Fibroblast of the aortic adventitia (primary cell): Measurements from ENCODE around the gene TMEM131L. TPM values are rescaled to one million over a fixed set of nuclear protein-coding genes. Genes with fewer than 3 reads are reported as not detected.

Experiments used
- DNase-seq: peaks from one replicate; pipeline ENCODE4 v3.0.0-alpha.2; 2010; ENCODE audit warnings: low read depth
- H3K4me3 ChIP-seq: 2 replicates; pipeline ENCODE4 v1.5.1; 2011; ENCODE audit warnings: low read depth, mild to moderate bottlenecking, control low read depth, low read length, moderate library complexity
- total RNA-seq: library from RNA; depleted of rRNA; stranded (reverse); fragments of >200 nt; gene quantifications from 2 replicates; pipeline ENCODE4 v1.2.3, GENCODE V29; 2012; ENCODE audit warnings: low replicate concordance
- TF ChIP-seq, protein P1 (sequence below): IDR thresholded peaks from 2 replicates; pipeline ENCODE4 v1.5.1; 2011; ENCODE audit warnings: mild to moderate bottlenecking, low read length, control low read depth, inconsistent platforms; ENCODE audit not compliant: insufficient read depth

Gene TMEM131L
- total RNA-seq, 1 donor, result 10.8 TPM

DNA sequence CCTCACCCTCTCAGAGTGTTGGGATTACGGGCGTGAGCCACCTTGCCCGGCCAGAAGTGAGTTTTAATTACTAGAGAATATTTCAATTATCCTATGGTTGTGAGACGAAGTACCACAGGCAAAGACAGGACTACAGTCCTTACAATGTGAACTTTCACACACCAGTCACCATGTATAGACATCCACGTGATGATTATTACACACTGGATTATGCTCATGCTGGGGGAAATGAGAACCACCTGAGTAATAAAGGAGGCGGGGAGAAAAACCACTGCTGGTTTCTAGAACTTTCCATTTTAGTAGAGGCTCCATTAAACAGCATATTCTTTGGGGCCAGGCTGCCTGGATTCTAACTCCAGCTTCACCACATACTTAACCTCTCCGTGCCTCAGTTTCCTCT is 175.4 kb downstream of the TMEM131L start:
- DNase-seq, result no peak
- H3K4me3 ChIP-seq, result no peak overlapping the region
- TF ChIP-seq, protein P1, sequence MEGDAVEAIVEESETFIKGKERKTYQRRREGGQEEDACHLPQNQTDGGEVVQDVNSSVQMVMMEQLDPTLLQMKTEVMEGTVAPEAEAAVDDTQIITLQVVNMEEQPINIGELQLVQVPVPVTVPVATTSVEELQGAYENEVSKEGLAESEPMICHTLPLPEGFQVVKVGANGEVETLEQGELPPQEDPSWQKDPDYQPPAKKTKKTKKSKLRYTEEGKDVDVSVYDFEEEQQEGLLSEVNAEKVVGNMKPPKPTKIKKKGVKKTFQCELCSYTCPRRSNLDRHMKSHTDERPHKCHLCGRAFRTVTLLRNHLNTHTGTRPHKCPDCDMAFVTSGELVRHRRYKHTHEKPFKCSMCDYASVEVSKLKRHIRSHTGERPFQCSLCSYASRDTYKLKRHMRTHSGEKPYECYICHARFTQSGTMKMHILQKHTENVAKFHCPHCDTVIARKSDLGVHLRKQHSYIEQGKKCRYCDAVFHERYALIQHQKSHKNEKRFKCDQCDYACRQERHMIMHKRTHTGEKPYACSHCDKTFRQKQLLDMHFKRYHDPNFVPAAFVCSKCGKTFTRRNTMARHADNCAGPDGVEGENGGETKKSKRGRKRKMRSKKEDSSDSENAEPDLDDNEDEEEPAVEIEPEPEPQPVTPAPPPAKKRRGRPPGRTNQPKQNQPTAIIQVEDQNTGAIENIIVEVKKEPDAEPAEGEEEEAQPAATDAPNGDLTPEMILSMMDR, result no peak

DNA sequence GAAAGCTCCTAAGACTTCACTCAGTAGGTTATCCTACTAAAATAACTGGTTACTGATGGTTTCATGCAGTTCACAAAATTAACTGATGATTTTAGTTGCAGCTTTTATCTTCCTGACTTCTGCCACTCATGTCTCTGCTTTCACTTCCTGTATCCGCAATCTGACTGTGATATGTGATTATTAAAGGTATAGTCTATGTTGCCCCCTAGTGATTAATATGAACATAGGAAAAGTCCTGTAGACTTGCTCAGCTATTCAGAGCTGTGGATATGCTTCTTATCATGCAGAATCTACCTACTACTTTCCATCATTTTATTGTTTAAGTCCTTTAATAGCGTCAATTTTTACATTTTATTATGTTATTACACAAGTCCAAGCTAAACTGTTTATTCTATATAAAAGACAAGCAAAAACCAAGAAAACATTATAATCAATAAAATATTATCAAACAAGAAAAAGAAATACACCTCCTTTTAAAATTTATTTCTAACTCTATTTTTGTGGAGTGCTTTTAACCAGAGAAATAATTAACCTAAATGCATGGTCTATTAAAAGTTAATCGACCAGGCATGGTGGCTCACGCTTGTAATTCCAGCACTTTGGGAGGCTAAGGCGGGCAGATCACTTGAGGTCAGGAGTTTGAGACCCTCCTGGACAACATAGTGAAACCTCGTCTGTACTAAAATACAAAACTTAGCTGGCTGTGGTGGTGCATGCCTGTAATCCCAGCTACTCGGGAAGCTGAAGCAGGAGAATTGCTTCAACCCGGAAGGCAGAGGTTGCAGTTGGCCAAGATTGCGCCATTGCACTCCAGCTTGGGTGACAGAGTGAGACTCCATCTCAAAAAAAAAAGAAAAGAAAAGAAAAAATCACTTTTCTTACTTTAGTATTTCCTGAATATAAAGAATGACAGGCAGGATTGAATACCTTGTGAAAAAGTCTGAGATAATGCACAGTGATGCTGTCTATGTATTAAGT is 177.5 kb downstream of the TMEM131L start:
- TF ChIP-seq, protein P1, result peak; percentile 30
- DNase-seq, result peak; percentile 35

DNA sequence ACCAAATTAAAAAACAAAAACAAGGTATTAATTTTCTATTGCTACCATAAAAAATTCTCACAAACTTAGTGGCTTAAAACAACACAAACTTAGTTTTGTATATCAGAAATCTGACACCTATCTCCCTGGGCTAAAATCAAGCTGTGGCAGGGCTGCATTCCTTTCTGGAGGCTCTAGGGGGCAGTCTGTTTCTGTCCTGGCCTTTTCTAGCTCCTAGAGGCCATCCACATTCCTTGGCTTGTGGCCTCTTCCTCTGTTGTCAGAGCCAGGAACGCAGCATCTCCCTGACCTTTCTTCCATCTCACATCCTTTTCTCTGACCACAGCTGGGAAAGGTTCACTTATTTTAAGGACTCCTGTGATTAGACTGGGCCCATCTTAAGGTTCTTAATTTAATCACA is 179.0 kb downstream of the TMEM131L start:
- TF ChIP-seq, protein P1, result peak; percentile 19
- DNase-seq, result no peak
- H3K4me3 ChIP-seq, result no peak overlapping the region

More for the DNA sequence above, 177.5 kb downstream of the TMEM131L start:
- no peak overlapping the region for H3K4me3 ChIP-seq

DNA sequence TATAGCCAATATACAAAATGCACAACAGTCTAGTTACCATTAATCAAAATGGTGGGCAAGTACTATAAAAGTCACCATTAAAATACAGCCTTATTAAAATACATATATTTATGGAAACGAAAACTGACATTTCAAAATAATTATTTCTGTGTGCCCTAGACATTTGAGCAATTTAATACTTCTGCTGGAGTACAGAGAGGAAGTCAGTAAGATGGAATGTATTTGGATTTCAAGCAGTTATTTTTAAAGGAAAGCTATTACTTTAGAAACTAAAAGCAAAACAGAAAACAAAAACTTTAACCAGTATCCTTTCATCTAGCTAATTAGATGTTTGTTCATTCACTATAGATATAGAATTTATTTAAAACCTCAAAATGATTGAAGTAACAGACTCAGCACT is 180.1 kb downstream of the TMEM131L start:
- no peak for DNase-seq
- TF ChIP-seq, protein P1, result no peak

DNA sequence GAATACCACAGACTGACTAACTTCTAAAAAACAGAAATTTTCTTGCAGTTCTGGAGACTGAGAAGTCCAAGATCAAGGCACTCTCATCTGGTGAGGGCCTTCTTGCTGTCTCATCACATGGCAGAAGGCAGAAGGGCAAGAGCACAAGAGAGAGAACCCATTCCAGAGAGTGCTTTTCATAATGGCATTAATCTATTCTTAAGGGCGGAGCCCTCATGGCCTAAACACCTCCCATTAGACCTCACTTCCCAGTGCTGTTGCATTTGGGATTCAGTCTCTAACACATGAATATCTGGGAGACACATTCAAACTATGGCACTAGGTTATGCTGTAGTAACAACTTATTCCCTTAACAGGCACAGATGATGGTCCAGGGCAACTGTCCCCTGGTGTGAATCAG is 180.8 kb downstream of the TMEM131L start:
- no peak for DNase-seq
- TF ChIP-seq, protein P1, result no peak
- no peak overlapping the region for H3K4me3 ChIP-seq

More for the DNA sequence above, 180.1 kb downstream of the TMEM131L start:
- H3K4me3 ChIP-seq, result no peak overlapping the region

DNA sequence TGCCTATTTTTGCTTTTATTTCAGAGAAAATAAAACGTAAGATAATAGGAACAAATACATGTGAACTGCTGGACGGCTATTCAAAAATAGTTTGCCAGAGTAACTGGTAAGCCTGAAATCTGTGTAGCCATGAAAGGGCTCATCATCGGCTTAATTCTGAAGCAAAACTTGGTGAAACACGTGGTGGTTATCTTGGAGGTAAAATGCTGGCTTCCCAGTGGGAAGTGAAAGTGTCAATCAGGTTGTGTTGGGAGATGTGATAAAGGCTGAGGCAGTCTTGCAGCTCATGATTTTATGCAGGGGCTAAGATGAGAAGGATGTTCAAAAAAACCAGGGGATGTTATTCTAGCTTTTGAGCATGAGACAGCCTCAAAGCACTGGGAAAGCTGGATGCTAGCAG is 181.8 kb downstream of the TMEM131L start:
- TF ChIP-seq, protein P1, result no peak
- DNase-seq, result no peak
- H3K4me3 ChIP-seq, result no peak overlapping the region
